GM19463 (cell line): ENCODE data around the gene CDH12.
"Not testable (repeated sequence)": the region's sequence is repeated elsewhere in the genome, so short reads cannot be mapped to it uniquely, and the experiment has no call there.

Experiments
- ATAC-seq: cut with Tn5 transposase; IDR thresholded peaks from one replicate; pipeline ENCODE4 v1.9.1; 2021; ENCODE audit warnings: mild to moderate bottlenecking, moderate library complexity; ENCODE audit not compliant: unreplicated experiment

The CDH12 gene

DNA sequence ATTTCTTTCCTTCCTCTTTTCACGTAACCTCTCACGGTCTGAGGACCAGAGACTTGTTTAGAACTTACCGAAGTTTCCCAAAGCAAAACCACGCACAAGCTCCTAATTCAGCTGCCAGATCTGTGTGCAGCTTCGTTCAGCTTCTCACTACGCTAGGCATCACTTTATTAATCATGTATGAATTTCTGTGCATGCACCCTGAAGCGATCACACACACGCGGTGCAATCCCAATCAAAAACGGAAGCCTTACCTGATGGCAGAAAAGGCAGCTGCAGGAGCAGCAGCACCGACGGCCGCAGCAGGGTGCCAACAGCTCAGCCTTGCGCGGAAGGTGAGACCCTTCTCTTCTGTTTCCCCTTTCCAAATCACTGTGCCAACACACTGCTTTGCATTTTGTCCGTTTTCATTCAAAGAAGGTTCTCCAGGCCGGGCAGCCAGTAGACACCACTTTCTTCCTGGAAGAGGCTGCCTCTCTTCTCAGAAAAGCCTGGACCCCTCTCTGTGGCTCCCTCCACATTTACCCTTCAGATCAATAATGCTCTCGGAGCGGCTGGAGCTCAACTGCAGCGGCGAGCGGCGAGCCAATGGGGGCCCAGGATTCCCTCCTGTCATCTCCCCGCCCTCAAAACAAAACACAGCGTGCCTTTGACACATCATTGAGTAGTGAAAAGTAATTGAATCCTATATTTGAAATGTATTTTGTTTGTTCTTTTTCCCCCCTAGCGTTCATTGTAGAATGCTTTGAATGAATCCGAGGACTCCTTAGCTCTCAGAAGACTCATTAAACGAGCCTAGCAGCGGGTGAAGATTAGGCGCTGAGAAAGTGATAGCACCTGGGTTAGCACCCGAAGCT lies at the start of gene CDH12:
CDH12 (minus strand) TSS at position 538 of the 854 bp plus-strand sequence.
- no peak for ATAC-seq

DNA sequence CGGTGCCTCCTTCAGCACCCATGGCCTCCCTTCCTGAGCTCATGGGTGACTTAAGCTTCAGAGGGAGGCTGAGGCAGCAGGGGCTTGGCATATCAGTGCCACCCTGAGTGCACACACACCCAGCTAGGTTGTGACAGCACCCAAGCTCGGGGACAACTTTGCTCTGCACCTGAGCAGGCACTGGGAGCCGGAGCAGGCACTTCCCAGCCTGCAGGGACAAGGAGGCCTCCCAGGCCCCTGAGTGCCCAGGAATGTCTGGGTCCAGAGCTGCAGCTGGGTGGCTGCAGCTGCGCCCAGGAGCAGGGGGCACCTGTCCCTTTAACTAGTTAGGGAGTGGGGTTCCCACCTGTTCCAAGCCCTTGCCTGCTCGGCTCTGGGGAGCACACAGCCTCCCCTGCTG lies 48.7 kb upstream of the CDH12 start:
- ATAC-seq, result no peak

DNA sequence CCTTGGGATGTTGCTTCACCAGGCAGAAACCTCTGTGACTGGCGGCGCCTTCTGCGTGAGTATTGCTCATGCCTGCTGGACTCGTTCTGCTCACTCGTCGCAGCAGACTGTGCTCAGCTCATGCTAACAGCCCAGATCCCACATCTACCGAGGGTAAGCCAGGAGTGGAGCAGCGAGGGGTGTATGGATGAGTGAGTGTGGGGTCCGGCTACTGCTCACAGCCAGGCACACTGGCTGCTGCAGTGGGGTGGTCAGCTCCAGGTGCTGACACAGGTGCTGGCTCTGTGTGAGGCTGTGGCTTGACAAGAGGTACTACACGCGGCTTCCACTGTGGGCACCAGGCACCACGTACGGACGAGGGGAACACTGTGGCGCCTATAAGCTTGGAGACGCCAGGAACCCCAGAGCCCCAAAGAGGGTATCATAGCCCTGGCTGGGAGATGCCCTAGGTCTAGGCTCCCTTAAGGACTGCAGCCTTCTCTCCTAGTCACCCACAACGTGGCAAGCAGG lies 47.7 kb upstream of the CDH12 start:
- no peak for ATAC-seq

DNA sequence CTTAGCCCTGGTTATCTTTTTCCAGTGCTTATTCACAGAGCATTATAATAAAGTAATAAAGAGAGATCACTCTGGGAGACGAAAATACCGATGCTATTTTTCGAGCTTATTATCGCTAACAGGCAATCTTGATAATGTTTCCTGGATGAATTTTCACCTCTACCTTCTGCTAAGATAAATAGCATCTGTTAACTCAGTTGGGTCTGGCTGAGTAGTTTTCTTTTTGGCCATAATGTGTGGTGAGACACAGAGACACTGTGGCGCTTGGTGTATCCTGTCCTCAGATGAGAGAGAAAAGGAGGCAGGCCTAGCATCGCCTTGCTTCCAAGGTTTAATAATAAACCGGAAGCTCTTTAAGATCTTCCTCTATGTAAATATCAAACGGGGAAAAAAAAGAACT lies 46.2 kb upstream of the CDH12 start:
- no peak for ATAC-seq

DNA sequence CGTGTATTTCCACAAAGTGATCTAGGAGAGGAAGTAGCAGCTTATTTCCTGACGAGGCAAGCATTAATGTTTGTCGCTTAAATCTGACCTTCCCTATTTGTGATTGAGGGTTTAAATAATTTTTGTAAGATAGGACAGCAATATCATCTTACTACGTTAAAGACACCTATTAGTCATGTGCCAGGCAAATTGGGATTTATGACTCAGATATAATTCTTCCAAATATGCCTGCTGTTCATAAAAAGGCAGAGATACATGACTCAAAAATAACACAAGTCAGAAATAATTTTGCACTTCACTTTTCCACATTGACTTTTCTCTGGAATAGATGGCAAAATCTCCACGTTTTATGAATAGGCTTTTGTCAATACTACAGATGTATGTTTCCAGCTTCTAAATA lies 43.0 kb upstream of the CDH12 start:
- no peak for ATAC-seq

DNA sequence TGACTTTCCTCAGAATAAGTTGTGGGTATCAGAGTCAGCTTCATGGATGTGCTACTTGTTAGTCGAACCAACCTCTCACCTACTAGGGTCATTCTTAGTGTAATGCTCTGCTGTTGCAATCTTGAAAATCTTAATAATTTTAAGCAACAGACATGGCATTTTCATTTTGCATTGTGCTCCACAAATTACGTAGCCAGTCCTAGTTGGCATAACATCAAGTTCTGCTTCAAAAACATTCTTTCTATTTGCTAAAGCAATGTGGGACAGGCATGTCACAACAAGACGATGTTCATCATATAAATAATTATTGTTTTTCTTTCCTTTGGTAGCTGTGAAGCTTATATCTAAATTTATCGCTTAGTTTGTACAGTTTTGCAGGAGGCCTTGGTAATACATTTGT lies 39.3 kb upstream of the CDH12 start:
- no peak for ATAC-seq

- no peak for ATAC-seq
These were observed 36.6 kb upstream of the CDH12 start for GRCh38 chr5:22889720-22890119.

DNA sequence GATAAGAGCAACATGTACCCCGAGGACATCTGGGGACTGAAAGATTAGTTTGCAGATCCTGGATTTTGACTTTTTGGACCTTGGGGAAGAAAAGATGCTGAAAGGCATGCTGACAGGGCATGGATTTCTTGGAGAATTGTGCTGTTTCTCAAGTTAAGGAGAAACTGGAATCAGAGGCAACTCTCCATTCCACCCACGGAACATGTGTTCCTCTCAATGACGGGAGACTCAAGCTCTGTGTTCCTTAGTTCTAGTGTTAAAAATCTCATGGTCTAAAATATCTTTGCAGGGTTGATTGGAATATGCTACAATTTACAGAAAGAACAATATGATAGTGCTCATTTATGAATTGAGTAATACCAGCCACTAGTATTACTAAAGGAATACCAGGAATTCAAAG lies 34.4 kb upstream of the CDH12 start:
- ATAC-seq, result no peak

DNA sequence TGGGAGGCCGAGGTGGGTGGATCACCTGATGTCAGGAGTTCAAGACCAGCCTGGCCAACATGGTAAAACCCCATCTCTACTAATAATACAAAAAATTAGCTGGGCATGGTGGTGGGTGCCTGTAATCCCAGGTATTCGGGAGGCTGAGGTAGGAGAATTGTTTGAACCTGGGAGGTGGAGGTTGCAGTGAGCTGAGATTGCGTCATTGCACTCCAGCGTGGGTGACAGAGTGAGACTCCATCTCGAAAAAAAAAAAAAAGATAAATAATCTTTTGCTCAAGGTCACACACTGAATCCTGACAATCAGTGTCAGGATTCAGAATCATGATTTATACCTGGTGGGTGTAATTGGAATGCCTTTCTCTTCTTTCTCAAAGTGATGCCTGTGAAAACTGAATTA lies 5.8 kb upstream of the CDH12 start:
- not testable (repeated sequence) for ATAC-seq

GRCh38 chr5:22855824-22856223 lies 2.7 kb upstream of the CDH12 start:
- no peak for ATAC-seq

GRCh38 chr5:22850981-22851380 lies 2.2 kb downstream of the CDH12 start:
- no peak for ATAC-seq

GRCh38 chr5:22846693-22847092 lies 6.5 kb downstream of the CDH12 start:
- no peak for ATAC-seq

- ATAC-seq, result no peak
These were observed 8.5 kb downstream of the CDH12 start for GRCh38 chr5:22844636-22845035.

DNA sequence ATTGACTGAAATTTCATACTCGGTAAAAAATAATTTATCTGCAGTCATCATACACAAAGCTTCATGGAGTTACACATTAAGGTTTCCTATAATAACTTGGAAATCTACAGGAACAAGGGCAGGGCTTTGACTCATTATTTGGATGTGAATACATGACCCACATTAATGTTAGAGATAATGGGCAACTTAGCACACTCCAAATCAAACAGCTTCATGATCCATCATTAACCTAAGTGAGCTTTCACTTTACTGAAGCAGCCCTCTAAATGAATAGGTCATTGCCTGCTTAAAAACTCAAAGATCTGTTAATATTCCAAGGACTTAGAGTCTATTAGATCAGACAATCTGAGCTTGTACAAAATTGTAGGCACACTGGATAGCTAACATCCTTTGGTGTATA lies 9.0 kb downstream of the CDH12 start:
- ATAC-seq, result no peak

DNA sequence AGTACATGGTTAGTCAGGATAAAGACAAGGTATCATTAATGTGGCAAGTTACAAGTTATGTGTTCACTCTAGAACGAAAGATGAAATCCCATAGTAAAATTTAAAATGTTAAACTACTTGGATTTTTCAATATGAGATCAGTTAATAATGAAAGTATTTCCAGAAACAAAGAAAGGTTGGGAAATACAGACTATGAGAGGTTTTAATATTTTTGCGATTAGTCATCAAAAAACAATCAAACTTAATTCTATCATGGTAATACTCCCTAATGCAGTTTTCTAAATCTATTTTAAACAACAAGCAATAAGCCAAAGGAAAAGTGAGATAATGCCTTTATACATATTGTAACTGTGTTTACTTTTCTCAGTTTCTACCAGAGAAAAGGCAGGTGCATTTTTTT lies 10.6 kb downstream of the CDH12 start:
- ATAC-seq, result no peak

- no peak for ATAC-seq
These were observed 15.3 kb downstream of the CDH12 start for GRCh38 chr5:22837803-22838202.

GRCh38 chr5:22835686-22836085 lies 17.5 kb downstream of the CDH12 start:
- ATAC-seq, result no peak

DNA sequence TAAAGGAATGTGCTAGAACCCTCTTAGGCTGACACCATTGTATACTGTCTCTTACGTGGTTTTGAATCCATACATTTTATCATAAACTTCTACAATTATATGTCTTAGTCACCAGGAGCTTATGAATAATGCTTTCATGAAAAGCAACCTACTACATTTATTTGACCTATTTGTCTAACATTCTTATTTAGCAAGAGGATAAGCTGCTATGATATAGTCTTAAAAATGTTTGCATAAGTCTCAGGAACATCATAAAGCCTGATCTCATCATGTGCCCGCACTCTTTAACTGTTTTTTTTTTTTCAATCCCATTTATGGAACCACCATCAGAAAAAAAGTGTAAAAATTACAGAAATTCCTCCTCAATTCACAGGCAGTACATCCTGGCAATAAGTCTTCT lies 59.7 kb downstream of the CDH12 start:
- no peak for ATAC-seq

DNA sequence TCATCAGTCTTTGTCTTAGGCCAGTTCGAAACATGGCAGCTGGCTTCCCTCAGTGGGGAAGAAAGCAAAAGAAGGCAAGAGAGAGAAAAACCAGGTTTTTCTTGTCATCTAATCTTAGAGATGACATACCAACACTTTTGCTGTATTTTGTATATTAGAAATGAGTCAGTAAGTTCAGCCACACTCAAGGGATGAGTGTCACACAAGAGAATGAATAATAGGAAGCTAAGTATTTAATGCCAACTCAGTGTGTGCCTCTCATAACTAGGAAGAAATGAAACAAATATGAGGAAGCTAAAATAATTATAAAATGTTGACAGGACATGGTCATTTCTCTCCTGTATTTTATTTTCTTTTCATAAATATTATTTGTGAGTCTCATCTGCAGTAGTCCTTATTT lies 65.3 kb downstream of the CDH12 start:
- no peak for ATAC-seq

- ATAC-seq, result no peak
These were observed 65.7 kb downstream of the CDH12 start for GRCh38 chr5:22787398-22787797.

- no peak for ATAC-seq
These were observed 72.4 kb downstream of the CDH12 start for GRCh38 chr5:22780756-22781155.

GRCh38 chr5:22779499-22779898 lies 73.6 kb downstream of the CDH12 start:
- no peak for ATAC-seq

- ATAC-seq, result no peak
These were observed 76.9 kb downstream of the CDH12 start for GRCh38 chr5:22776285-22776684.
